WTC11 (cell line): ENCODE measurements around the gene RARB.

Source experiments
- CTCF ChIP-seq: fragments of 200-600 bp; IDR thresholded peaks from 2 replicates; pipeline ENCODE4 v1.8.0; 2022; ENCODE audit warnings: antibody characterized with exemption
- GABPB1 ChIP-seq: sonication (generic); formaldehyde crosslinking; IDR thresholded peaks from 2 replicates; pipeline ENCODE4 v1.8.1; 2023; ENCODE audit warnings: mild to moderate bottlenecking, missing genetic modification reagents
- MAX ChIP-seq: sonication (generic); formaldehyde crosslinking; IDR thresholded peaks from 2 replicates; pipeline ENCODE4 v1.8.0; 2022; ENCODE audit warnings: mild to moderate bottlenecking, missing genetic modification reagents
- USF1 ChIP-seq: sonication (generic); formaldehyde crosslinking; IDR thresholded peaks from 2 replicates; pipeline ENCODE4 v1.8.0; 2022; ENCODE audit warnings: mild to moderate bottlenecking, missing genetic modification reagents

- TF ChIP-seq USF1 (no peak), GABPB1 (CRISPR knock-in tag) (no peak), CTCF (no peak), MAX (CRISPR knock-in tag) (no peak)
Observed at GRCh38 chr3:25587094-25587493, 159.0 kb downstream of the RARB start.
